ENCODE data around the gene ROR2.
"Not testable (repeated sequence)": the region's sequence is repeated elsewhere in the genome, so short reads cannot be mapped to it uniquely, and the experiment has no call there.

- TF ChIP-seq POLR2AphosphoS5 (IDR thresholded peaks at IDR 0.05); CTCF (IDR thresholded peaks at IDR 0.05 in 8 of 11, conservative IDR thresholded peaks at IDR 0.05 in 3 of 11); POLR2A (IDR thresholded peaks at IDR 0.05): not testable (repeated sequence)
Measured at GRCh38 chr9:91796516-91796915, 153.5 kb downstream of the ROR2 start.
